Activated naive CD4-positive, alpha-beta T cell treated with anti-CD3 and anti-CD28 coated beads, Interleukin-2, amount 50 U/mL, for 16 hours (primary cell): ENCODE data around the gene NR1D1.

Experiments
- DNase-seq: peaks from one replicate; pipeline ENCODE4 v3.0.0-alpha.2; 2020

Gene NR1D1

GRCh38 chr17:40111221-40112128 lies 11.1 kb upstream of the NR1D1 start:
- peak; percentile 73 for DNase-seq

- no peak for DNase-seq
Observed at GRCh38 chr17:40110026-40110845, 9.8 kb upstream of the NR1D1 start.

- no peak for DNase-seq
Observed at GRCh38 chr17:40108970-40109824, 8.8 kb upstream of the NR1D1 start.

GRCh38 chr17:40107522-40108174 lies 7.3 kb upstream of the NR1D1 start:
- DNase-seq, result no peak

GRCh38 chr17:40106760-40107521 lies 6.6 kb upstream of the NR1D1 start:
- DNase-seq, result no peak

- DNase-seq, result no peak
Observed at GRCh38 chr17:40105861-40106759, 5.7 kb upstream of the NR1D1 start.

- DNase-seq, result no peak
Observed at GRCh38 chr17:40104594-40105486, 4.5 kb upstream of the NR1D1 start.

GRCh38 chr17:40103688-40104087 lies 3.3 kb upstream of the NR1D1 start:
- DNase-seq, result no peak

GRCh38 chr17:40103071-40103661 lies 2.8 kb upstream of the NR1D1 start:
- no peak for DNase-seq

GRCh38 chr17:40101367-40102210 lies 1.2 kb upstream of the NR1D1 start:
- no peak for DNase-seq

GRCh38 chr17:40100669-40101366 lies 429 bp upstream of the NR1D1 start:
- peak; percentile 89 for DNase-seq

- DNase-seq, result no peak
Observed at GRCh38 chr17:40099619-40100418, 570 bp downstream of the NR1D1 start.

- peak; percentile 99 for DNase-seq
Observed at GRCh38 chr17:40098846-40099618, 1.4 kb downstream of the NR1D1 start.

- no peak for DNase-seq
Observed at GRCh38 chr17:40097931-40098845, 2.2 kb downstream of the NR1D1 start.

GRCh38 chr17:40097087-40097486 lies 3.3 kb downstream of the NR1D1 start:
- no peak for DNase-seq
